T-helper 2 cell (primary cell): ENCODE data around the gene CPSF3.

ENCODE experiments used
- DNase-seq, 5 experiments: peaks; one replicate each; pipeline versions ENCODE4 v3.0.0 to v3.0.0-alpha.2; 2012 to 2022
- total RNA-seq, 2 donors: gene quantifications; one replicate each; lab custom pipeline; 2026; lab: John Stamatoyannopoulos, UW

The CPSF3 gene
- total RNA-seq = 18.1 to 36.4 reads per million in 2 donors

- DNase-seq = peak; percentile 88 to 98 (median 95)
These were observed at the start of gene CPSF3, which contains the start of gene ITGB1BP1 for GRCh38 chr2:9423100-9423921. TSS of gene CPSF3 (plus strand) at chr2:9423654. CDS start at chr2:9423774, 120 bp downstream. TSS of gene ITGB1BP1 (minus strand) at chr2:9423528. CDS start at chr2:9418697, 4,831 bp downstream.

- DNase-seq = no peak
These were observed 49.3 kb upstream of the CPSF3 start for GRCh38 chr2:9374071-9374730.

DNA sequence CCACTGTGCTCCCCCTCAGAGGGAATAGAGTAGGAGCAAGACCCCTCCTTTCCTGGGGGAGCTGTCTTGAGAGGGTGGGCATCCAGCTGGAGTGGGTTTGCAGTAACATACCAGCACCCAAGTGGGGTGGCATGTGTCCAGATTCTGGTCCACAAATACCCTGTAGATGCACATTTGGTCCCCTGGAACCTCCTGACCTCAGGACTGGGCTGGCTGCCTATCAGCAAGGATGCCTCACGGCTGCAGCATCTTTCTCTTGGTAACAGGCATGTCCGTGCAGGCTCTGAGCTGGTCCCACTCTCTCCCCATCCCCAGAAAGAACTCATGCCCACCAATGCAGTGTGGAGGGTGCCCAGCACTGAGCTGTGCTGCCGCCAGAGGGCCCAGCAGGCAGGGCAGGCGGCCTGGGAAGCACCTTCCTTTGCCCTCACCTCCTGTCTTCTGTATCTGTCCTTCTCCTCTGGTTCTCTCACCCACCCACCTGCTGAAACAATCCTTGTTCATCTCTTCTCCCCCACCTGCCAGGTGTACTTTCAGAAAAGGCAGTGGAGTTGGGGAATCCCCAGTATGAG is 47.5 kb upstream of the CPSF3 start:
- DNase-seq = no peak

DNA sequence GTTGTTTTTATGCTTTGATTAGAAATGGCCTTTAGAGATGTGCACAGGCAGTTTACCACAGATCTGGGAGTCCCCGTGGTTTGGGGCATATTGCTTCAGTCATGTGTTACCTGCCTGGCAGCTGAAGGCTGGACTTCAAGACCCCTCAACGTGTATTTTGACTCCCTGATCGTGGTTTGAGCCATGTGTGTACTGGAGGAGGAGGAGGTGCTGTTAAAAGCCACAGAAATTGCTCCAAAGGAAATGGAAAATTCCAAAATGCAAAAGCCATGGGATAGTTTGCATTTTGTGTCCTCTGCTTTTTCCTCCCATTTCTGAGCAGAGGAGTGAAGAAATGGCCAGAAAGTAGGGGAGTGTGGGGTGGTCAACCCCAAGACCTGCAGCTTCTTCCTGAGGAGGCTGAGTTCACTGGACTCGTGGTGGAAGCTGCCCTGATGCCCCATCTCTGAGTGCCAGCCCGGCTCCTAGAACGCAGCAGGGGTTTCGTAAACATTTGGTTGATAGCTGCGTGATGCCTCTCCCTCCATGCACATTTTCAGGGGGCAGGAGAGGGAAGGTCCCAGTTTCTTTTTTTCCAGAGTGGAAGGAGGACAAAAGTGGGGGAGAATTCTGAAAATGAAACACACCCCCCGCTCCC is 45.9 kb upstream of the CPSF3 start:
- DNase-seq = no peak

GRCh38 chr2:9378433-9379390 is 44.7 kb upstream of the CPSF3 start:
- DNase-seq = no peak

DNA sequence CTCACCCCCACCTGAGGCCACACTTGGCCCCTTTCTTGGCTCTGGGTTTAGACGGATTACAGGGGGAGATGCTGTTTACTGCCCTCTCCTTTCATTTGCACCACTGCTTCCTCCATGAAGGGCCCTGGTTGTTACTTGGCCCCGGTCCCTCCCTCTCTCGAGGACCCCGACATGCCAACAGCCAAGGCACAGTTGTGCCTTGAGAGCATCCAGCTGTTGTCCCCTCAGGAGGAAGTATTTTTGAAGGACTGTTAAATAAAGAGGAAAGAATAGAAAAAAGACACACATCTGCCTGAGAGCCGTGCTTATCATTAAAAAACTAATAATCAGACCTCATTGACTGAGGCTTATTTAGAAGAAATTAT is 44.1 kb upstream of the CPSF3 start:
- no peak for DNase-seq

DNA sequence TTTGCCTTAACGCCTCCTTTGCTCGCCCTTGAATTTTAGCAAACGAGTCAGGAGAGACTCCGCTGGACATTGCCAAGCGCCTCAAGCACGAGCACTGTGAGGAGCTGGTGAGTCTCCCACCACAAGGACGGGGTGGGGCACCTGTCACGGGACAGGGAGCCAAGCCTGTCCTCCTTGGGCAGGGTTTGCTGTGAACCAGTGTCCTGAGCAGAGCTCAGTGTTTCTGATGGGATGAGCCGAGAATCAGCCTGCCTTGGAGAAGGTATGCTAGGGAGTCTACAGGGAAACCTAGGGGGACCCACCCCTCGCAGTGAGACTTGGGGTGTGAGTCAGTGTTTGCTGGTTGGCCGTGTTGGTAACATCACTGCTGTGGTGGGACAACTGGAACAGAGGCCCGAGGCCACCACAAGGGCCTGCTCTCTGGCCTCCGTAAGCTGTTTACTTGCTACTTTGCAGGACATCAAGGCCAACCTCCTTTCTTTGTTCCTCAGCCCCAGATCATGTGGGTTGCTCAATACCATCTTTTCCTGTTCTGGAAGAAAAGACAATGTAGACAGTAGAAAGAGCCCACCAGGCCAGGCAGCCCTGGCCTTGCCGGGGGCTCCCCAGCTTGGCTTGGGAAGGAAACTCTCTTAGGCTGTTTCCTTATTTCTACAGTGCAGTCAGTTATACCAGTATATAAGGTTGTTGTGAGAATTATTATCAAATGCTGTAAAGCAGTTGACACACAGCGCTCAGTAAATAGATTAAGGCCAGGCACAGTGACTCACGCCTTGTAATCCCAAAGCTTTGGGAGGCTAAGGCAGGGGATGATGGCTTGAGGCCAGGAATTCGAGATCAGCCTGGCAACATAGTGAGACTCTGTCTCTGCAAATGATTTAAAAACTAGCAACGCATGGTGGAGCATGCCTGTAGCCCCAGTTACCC is 42.5 kb upstream of the CPSF3 start:
- no peak for DNase-seq

DNA sequence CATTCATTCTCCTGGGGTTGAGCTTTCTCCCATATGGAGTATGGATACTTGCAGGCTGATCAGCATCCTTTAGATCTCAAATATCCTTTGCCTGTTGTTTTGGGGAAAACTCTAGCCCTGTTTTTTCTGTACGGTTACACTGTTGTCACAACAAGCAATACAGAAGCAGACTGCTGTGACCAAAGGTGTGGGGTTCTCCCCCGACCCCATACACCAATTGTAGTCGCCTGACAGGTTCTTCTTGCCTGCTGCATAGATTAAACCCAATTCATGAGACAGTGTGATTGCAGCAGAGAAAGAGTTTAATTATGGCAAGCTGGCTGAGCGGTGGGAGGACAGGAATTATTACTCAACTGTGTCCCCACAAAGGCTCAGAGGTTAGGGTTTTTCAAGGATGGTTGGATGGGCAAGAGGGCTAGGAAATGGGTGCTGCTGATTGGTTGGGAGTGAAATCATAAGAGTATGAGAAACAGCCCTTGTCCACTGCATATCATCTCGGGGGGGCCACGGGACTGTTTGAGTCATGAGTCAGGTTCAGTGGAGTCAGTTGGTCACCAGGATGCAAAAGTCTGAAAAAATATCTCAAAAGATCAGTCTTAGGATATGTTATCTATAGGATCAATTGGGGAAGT is 40.7 kb upstream of the CPSF3 start:
- DNase-seq = no peak

GRCh38 chr2:9384521-9384920 is 38.9 kb upstream of the CPSF3 start:
- DNase-seq = no peak

DNA sequence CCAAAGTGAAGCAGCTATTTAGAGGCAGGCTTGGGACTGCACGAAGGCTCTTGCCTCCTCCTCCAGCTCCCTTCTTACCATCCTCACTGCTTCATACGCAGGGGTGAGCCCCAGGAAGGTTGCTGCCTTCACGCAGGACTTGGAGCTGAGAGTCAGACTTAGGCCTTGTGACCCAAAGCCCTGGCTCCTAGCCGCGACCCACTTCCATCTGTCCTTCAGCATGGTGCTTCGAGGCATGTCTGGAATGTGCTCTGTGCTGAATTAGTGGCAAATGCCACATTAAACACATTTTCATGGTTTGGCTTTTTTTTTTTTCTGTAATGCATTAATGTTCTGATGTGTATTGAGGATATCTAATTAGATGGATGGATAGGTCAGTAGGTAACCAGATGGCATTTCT is 37.6 kb upstream of the CPSF3 start:
- DNase-seq = no peak

DNA sequence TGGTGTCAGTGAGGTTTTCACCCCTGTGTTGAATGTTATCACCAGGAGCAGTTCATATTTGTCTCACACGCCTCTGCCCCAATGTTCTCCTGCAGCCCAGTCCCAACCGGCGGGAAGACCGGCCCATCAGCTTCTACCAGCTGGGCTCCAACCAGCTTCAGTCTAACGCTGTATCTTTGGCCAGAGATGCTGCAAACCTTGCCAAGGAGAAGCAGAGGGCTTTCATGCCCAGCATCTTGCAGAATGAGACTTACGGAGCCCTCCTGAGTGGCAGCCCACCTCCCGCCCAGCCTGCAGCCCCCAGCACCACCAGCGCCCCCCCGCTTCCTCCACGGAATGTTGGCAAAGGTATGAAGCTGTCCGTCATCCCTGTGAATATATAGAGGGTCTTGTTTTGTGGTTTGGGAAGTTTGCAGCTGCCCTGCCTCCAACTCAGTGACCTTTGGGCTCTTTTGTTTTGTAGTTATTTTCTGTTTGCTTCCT is 35.2 kb upstream of the CPSF3 start:
- no peak for DNase-seq

DNA sequence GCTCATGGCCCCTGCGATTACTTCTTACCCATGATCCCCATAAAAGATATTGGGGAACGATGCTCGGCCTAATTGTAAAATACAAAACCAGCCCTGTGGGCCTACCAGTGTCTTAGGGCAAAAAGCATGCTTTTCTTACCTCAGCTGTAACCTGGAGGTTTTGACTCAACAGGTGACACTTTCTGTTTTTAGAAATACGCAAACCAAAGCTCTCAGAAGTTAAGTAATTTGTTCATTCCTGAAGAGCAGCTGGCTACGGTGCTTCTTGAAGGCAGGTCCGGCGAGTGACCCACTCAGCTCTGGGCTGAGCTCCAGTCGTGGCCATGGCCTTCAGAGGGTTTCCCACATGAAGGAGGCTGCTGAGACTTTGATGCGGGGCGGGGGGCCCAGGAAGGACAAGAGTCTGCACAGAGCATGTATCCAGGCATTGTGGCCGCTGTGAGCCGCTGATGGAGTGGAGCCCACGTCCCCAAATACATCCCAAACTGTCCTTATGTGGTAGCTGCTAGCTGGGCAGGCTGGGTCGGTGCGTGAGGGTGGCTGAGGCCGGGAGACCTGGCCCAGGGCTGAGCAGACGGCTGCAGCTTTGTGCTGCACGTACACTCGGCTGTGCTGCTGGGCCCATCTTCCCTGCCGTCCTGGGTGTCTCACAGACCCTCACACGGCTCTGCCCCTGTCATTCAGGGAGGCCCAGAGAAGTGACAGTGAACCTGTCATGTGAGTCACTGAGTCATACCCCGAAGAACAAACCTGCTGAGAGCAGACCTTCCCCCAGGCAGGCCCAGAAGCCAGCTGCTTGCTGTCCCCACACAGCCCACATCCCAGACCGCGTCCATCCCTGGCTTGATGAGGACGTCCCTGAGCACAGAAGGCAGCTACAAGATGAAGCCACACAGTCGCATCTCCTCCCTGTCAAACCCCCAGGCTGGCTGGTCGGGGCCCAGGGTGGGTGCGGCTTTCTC is 34.2 kb upstream of the CPSF3 start:
- no peak for DNase-seq

GRCh38 chr2:9390151-9390850 is 33.2 kb upstream of the CPSF3 start:
- DNase-seq = no peak

- DNase-seq = no peak
These were observed 32.5 kb upstream of the CPSF3 start for GRCh38 chr2:9390991-9391390.

DNA sequence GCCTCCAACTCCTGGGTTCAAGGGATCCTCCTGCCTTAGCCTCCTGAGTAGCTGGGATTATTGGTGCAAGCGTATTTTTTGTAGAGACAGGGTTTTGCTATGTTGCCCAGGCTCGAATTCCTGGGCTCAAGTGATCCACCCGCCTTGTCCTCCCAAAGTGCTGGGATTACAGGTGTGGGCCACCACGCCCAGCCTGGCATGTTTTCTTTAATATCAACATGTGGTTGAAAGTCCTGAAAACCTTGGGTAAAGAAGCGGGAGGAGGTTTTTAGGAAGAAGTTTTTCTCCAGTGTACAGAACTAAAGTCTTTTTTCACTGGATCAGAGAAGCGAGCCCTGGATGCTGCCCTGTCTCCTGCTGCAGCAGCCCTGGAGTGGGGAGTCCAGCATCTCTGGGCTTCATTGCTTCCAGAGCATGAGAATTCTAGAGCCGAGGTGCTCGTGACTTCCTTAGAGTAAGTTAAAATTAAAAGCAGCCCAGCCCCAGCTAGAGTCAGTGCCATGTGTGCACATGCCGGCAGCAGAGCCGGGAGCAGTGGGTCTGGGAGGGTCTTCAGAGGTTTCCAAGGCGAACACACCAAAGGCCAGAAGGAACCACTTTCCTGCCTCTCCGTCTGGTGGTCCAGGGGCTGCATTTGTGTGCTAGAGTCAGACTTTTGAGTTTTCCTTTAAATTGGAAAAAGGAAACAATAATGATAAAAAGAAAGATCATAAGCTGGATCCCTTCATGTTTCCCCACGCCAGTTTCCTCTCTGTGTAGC is 31.3 kb upstream of the CPSF3 start:
- DNase-seq = no peak

DNA sequence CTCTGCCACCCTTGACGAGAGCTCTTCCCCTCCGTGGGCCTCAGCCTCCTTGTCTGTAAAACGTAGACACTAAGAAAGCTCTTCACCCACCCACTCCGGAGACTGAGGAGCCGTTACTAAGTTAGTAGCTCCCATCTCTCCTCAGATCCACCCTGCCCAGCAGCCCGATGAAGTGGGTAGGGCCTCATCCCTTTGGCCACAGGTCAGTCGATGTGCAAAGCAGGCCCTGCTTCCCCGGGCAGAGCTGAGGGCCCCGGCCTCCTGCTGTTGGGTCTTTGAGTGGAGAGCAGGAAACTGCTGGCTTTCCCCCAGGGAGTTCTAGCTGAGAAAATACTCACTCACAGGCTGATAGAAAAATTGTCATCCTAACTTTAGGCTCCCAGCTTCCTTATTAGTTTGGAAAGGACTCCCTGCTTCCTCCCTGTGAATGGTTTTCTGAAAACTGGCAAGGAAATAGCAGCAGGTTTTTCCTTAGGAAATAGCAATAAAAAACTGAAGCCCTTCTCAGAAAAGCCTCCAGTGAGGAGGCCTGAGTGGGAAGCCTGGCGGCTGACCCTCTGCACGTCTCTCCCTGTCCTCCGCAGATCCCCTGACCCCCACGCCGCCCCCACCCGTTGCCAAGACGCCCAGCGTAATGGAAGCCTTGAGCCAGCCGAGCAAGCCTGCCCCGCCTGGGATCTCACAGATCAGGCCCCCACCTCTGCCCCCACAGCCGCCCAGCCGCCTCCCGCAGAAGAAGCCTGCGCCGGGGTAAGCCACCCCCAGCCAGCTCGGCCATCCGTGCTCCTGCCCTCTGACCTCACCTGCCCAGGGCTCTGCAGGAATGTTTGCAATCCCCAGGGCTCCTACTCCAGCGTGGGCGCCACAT is 30.3 kb upstream of the CPSF3 start:
- DNase-seq = no peak

GRCh38 chr2:9394816-9395215 is 28.6 kb upstream of the CPSF3 start:
- no peak for DNase-seq
